HG03469 (cell line): Measurements from ENCODE around the gene TMEM126B.
"Not testable (repeated sequence)": the region's sequence is repeated elsewhere in the genome, so short reads cannot be mapped to it uniquely, and the experiment has no call there.

Experiments
- ATAC-seq: cut with Tn5 transposase; IDR thresholded peaks from one replicate; pipeline ENCODE4 v1.9.1; 2021; ENCODE audit warnings: mild to moderate bottlenecking, moderate library complexity, moderate number of reproducible peaks; ENCODE audit not compliant: unreplicated experiment

Gene TMEM126B

GRCh38 chr11:85647078-85647477 is 18.7 kb downstream of the TMEM126B start:
- ATAC-seq: no peak

- ATAC-seq: peak; percentile 98
These were observed 19.4 kb downstream of the TMEM126B start, which contains the start of gene TMEM126A for GRCh38 chr11:85647604-85648299. Gene TMEM126A (plus strand): TSS chr11:85647967. CDS start chr11:85650256, 2,289 bp downstream.

GRCh38 chr11:85651118-85651517 is 22.7 kb downstream of the TMEM126B start:
- no peak for ATAC-seq

- no peak for ATAC-seq
These were observed 24.5 kb downstream of the TMEM126B start for GRCh38 chr11:85652786-85653447.

GRCh38 chr11:85654343-85654742 is 25.9 kb downstream of the TMEM126B start:
- not testable (repeated sequence) for ATAC-seq

- ATAC-seq: no peak
These were observed 28.4 kb downstream of the TMEM126B start for GRCh38 chr11:85656777-85657176.

GRCh38 chr11:85658180-85658579 is 29.8 kb downstream of the TMEM126B start:
- no peak for ATAC-seq

- no peak for ATAC-seq
These were observed 33.7 kb downstream of the TMEM126B start for GRCh38 chr11:85661972-85662664.

- no peak for ATAC-seq
These were observed 34.8 kb downstream of the TMEM126B start for GRCh38 chr11:85663080-85663752.

- ATAC-seq: peak; percentile 49
These were observed 35.6 kb downstream of the TMEM126B start for GRCh38 chr11:85663753-85664614.

GRCh38 chr11:85664615-85665481 is 36.5 kb downstream of the TMEM126B start, which contains the start of gene CREBZF:
Gene CREBZF (minus strand): TSS chr11:85665129. CDS start chr11:85664875, 254 bp downstream.
- ATAC-seq: peak; percentile 84

GRCh38 chr11:85665733-85666132 is 37.3 kb downstream of the TMEM126B start:
- no peak for ATAC-seq

- no peak for ATAC-seq
These were observed 38.3 kb downstream of the TMEM126B start for GRCh38 chr11:85666687-85667086.

GRCh38 chr11:85668157-85668556 is 39.8 kb downstream of the TMEM126B start:
- ATAC-seq: no peak

GRCh38 chr11:85670949-85671663 is 42.7 kb downstream of the TMEM126B start:
- not testable (repeated sequence) for ATAC-seq

- ATAC-seq: no peak
These were observed 43.9 kb downstream of the TMEM126B start for GRCh38 chr11:85672105-85672902.

GRCh38 chr11:85673393-85673792 is 45.0 kb downstream of the TMEM126B start:
- ATAC-seq: no peak

GRCh38 chr11:85679576-85679975 is 51.2 kb downstream of the TMEM126B start:
- ATAC-seq: no peak
